H9 (cell line): ENCODE measurements around the gene MAGEB5. TPM values are rescaled to one million over a fixed set of nuclear protein-coding genes. Genes with fewer than 3 reads are reported as not detected.

Experiments
- DNase-seq: peaks from one replicate; pipeline ENCODE4 v3.0.0-alpha.2; 2017
- H2AFZ ChIP-seq: one replicate; pipeline ENCODE4 v1.6.1; 2013; ENCODE audit warnings: mild to moderate bottlenecking, low read length, control low read depth, moderate library complexity
- H2AK5ac ChIP-seq: 2 replicates; pipeline ENCODE4 v1.6.1; 2013; ENCODE audit warnings: low read length, control low read depth, mixed read lengths; ENCODE audit not compliant: insufficient read length
- H2BK120ac ChIP-seq: one replicate; pipeline ENCODE4 v1.6.1; 2013; ENCODE audit warnings: low read depth, mild to moderate bottlenecking, low read length, control low read depth, inconsistent platforms; ENCODE audit not compliant: poor library complexity, severe bottlenecking
- H2BK12ac ChIP-seq: 2 replicates; pipeline ENCODE4 v1.6.1; 2013; ENCODE audit warnings: low read length, control low read depth, mixed read lengths, low read depth; ENCODE audit not compliant: insufficient read length
- H2BK15ac ChIP-seq: 2 replicates; pipeline ENCODE4 v1.6.1; 2013; ENCODE audit warnings: low read depth, low read length, control low read depth
- H2BK20ac ChIP-seq: one replicate; pipeline ENCODE4 v1.6.1; 2013; ENCODE audit warnings: low read depth, mild to moderate bottlenecking, low read length, control low read depth, inconsistent platforms; ENCODE audit not compliant: poor library complexity, severe bottlenecking
- H2BK5ac ChIP-seq: 2 replicates; pipeline ENCODE4 v1.6.1; 2013; ENCODE audit warnings: low read length, control low read depth, mixed read lengths; ENCODE audit not compliant: insufficient read length
- H3K14ac ChIP-seq: 2 replicates; pipeline ENCODE4 v1.6.1; 2013; ENCODE audit warnings: low read length, control low read depth; ENCODE audit not compliant: insufficient read depth
- H3K18ac ChIP-seq: 2 replicates; pipeline ENCODE4 v1.6.1; 2013; ENCODE audit warnings: low read depth, mild to moderate bottlenecking, mixed read lengths, low read length, control low read depth; ENCODE audit not compliant: insufficient read length
- H3K23ac ChIP-seq: 2 replicates; pipeline ENCODE4 v1.6.1; 2013; ENCODE audit warnings: low read length, control low read depth, mixed read lengths, low read depth; ENCODE audit not compliant: insufficient read length
- H3K23me2 ChIP-seq: 2 replicates; pipeline ENCODE4 v1.6.1; 2013; ENCODE audit warnings: low read depth, mild to moderate bottlenecking, mixed read lengths, low read length, control low read depth; ENCODE audit not compliant: insufficient read length, poor library complexity, severe bottlenecking
- H3K27ac ChIP-seq: 2 replicates; pipeline ENCODE4 v1.5.1; 2013; ENCODE audit warnings: low read length, control low read depth, mixed read lengths, low read depth; ENCODE audit not compliant: insufficient read length
- H3K27me3 ChIP-seq: 2 replicates; pipeline ENCODE4 v1.6.1; 2013; ENCODE audit warnings: low read length, control low read depth, inconsistent platforms; ENCODE audit not compliant: insufficient read depth
- H3K4ac ChIP-seq: 2 replicates; pipeline ENCODE4 v1.6.1; 2013; ENCODE audit warnings: low read depth, mild to moderate bottlenecking, control low read depth, inconsistent platforms, low read length, moderate library complexity
- H3K4me1 ChIP-seq: 2 replicates; pipeline ENCODE4 v1.6.1; 2013; ENCODE audit warnings: low read length, control low read depth, inconsistent platforms; ENCODE audit not compliant: insufficient read depth
- H3K4me2 ChIP-seq: 2 replicates; pipeline ENCODE4 v1.6.1; 2013; ENCODE audit warnings: low read length, control low read depth, mixed read lengths; ENCODE audit not compliant: insufficient read length, insufficient read depth
- H3K56ac ChIP-seq: 2 replicates; pipeline ENCODE4 v1.6.1; 2013; ENCODE audit warnings: low read depth, mild to moderate bottlenecking, mixed read lengths, low read length, control low read depth; ENCODE audit not compliant: insufficient read length
- H3K79me1 ChIP-seq: 2 replicates; pipeline ENCODE4 v1.6.1; 2013; ENCODE audit warnings: low read depth, mild to moderate bottlenecking, moderate library complexity, low read length, control low read depth, inconsistent platforms; ENCODE audit not compliant: insufficient read depth, poor library complexity, severe bottlenecking
- H3K79me2 ChIP-seq: 2 replicates; pipeline ENCODE4 v1.6.1; 2013; ENCODE audit warnings: low read length, control low read depth, inconsistent platforms; ENCODE audit not compliant: insufficient read depth
- H3K9ac ChIP-seq: 2 replicates; pipeline ENCODE4 v1.6.1; 2013; ENCODE audit warnings: low read length, control low read depth, mixed read lengths; ENCODE audit not compliant: insufficient read length; ENCODE audit errors: extremely low read depth
- H3K9me3 ChIP-seq: one replicate; pipeline ENCODE4 v1.6.1; 2013; ENCODE audit warnings: low read depth, low read length, inconsistent platforms; ENCODE audit not compliant: control insufficient read depth
- H3T11ph ChIP-seq: one replicate; pipeline ENCODE4 v1.6.1; 2013; ENCODE audit warnings: mild to moderate bottlenecking, low read length, control low read depth, inconsistent platforms
- H4K20me1 ChIP-seq: one replicate; pipeline ENCODE4 v1.6.1; 2013; ENCODE audit not compliant: control insufficient read depth, insufficient read length, insufficient read depth
- H4K5ac ChIP-seq: 2 replicates; pipeline ENCODE4 v1.6.1; 2013; ENCODE audit warnings: low read depth, mild to moderate bottlenecking, mixed read lengths, low read length, control low read depth; ENCODE audit not compliant: insufficient read length
- H4K8ac ChIP-seq: replicated peaks from 2 replicates; pipeline ENCODE4 v1.6.1; 2013; ENCODE audit warnings: low read length, control low read depth, mixed read lengths, low read depth; ENCODE audit not compliant: insufficient read length
- H4K91ac ChIP-seq: 2 replicates; pipeline ENCODE4 v1.6.1; 2013; ENCODE audit warnings: low read depth, mild to moderate bottlenecking, moderate library complexity, mixed read lengths, low read length, control low read depth; ENCODE audit not compliant: insufficient read length
- H3K27ac Mint-ChIP-seq, 3 experiments: 2 replicates in 2 of 3; 3 replicates in 1 of 3; pipeline ENCODE4 v1.8.0; 2020 to 2021; ENCODE audit warnings: mixed read lengths in 3 of 3, mild to moderate bottlenecking in 1 of 3, moderate library complexity in 1 of 3
- H3K27me3 Mint-ChIP-seq: 2 replicates; pipeline ENCODE4 v1.8.0; 2021; ENCODE audit warnings: low read depth, mild to moderate bottlenecking, moderate library complexity, mixed read lengths
- H3K36me3 Mint-ChIP-seq, 3 experiments: 2 replicates in 2 of 3; 3 replicates in 1 of 3; pipeline ENCODE4 v1.8.0; 2020 to 2021; ENCODE audit warnings: low read depth in 3 of 3, mixed read lengths in 3 of 3; ENCODE audit not compliant: insufficient read depth in 1 of 3
- H3K4me1 Mint-ChIP-seq, 2 experiments: 2 replicates each; pipeline ENCODE4 v1.8.0; 2020; ENCODE audit warnings: mixed read lengths in 2 of 2
- H3K4me3 Mint-ChIP-seq, 2 experiments: 2 replicates in 1 of 2; 3 replicates in 1 of 2; pipeline ENCODE4 v1.8.0; 2020 to 2021; ENCODE audit warnings: mild to moderate bottlenecking in 2 of 2, mixed read lengths in 2 of 2, moderate library complexity in 1 of 2
- H3K9me3 Mint-ChIP-seq, 2 experiments: 2 replicates in 1 of 2; 3 replicates in 1 of 2; pipeline ENCODE4 v1.8.0; 2020; ENCODE audit warnings: mild to moderate bottlenecking in 2 of 2, mixed read lengths in 2 of 2, moderate library complexity in 1 of 2
- WGBS: extraction: QIAGEN DNeasy Blood & Tissue Kit; methylation state at CpG from one replicate; pipeline ENCODE4 v1.1.7; 2013; ENCODE audit warnings: missing lambda C conversion rate, low lambda C conversion rate, mixed read lengths; ENCODE audit not compliant: insufficient read length; ENCODE audit errors: extremely low coverage; 5-methylcytosine and 5-hydroxymethylcytosine counted together
- total RNA-seq: library from RNA; stranded (reverse); gene quantifications from 2 replicates; pipeline ENCODE4 v1.2.1, GENCODE V29; 2021
- TF ChIP-seq, protein P1 (sequence below): fragments of 200-600 bp; sonication (generic); conservative IDR thresholded peaks from 3 replicates; pipeline ENCODE4 v1.8.0; 2021; ENCODE audit warnings: antibody characterized with exemption, mild to moderate bottlenecking

Gene MAGEB5
- total RNA-seq, 1 experiment from 2014 or later = not detected

DNA sequence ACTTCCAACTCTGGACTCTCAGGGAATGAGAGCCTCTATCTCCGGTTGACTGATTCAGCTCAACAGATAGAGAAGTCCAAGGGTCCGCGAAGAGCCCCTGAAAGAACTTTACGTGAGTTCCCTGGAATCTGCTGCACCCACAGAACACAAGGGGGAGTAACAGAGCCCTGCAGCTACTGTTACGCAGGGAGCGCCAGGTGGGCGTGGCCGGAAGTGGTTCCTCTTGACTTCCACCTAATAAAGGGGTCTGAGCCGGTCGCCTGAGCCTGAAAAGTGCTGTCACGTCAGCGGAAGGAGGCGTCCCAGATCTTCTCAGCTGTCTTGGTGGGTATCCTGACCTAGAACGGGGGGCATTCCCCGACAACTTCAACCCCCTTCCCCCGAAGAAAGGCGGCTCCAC is 23.8 kb upstream of the MAGEB5 start, which contains the start of gene MAGEB6:
MAGEB6 (plus strand) TSS at position 237 of the 400 bp plus-strand sequence. CDS start 1,407 bp downstream, outside the sequence.
- peaks cover 0 to 10% (median 4%) of the 10 kb centered on the region in 3 experiments; a peak in 2 of 7 replicates for H3K36me3 Mint-ChIP-seq
- no peaks in the 10 kb centered on the region for H3K79me2 ChIP-seq
- H2BK12ac ChIP-seq = no peak within 1 kb of the TSS
- H3T11ph ChIP-seq = no peak within 1 kb of the TSS
- no peak within 1 kb of the TSS for H3K4me3 Mint-ChIP-seq
- H3K14ac ChIP-seq = no peak within 1 kb of the TSS
- no peaks in the 10 kb centered on the region for H3K4me1 ChIP-seq
- H2BK120ac ChIP-seq = no peak within 1 kb of the TSS
- no peaks in the 10 kb centered on the region; the same call in 1 of the 2 replicates for H3K27me3 Mint-ChIP-seq
- no peak within 1 kb of the TSS for H3K23ac ChIP-seq
- H4K8ac ChIP-seq = no peak within 1 kb of the TSS
- H2AFZ ChIP-seq = no peak within 1 kb of the TSS
- H3K9me3 ChIP-seq = peaks cover 4% of the 10 kb centered on the region
- peak; percentile 26 for DNase-seq
- no peak within 1 kb of the TSS for H4K5ac ChIP-seq
- H4K20me1 ChIP-seq = no peaks in the 10 kb centered on the region
- H3K9ac ChIP-seq = no peak within 1 kb of the TSS
- H3K4me1 Mint-ChIP-seq = no peaks in the 10 kb centered on the region
- H2BK20ac ChIP-seq = no peak within 1 kb of the TSS
- no CpG with 5 or more reads among the region's 17 CpGs for WGBS
- no peaks in the 10 kb centered on the region for H3K23me2 ChIP-seq
- no peaks in the 10 kb centered on the region for H3K79me1 ChIP-seq
- no peak within 1 kb of the TSS for H3K27ac ChIP-seq
- no peak within 1 kb of the TSS for H4K91ac ChIP-seq
- no peak within 1 kb of the TSS for H2BK5ac ChIP-seq
- TF ChIP-seq, protein P1, sequence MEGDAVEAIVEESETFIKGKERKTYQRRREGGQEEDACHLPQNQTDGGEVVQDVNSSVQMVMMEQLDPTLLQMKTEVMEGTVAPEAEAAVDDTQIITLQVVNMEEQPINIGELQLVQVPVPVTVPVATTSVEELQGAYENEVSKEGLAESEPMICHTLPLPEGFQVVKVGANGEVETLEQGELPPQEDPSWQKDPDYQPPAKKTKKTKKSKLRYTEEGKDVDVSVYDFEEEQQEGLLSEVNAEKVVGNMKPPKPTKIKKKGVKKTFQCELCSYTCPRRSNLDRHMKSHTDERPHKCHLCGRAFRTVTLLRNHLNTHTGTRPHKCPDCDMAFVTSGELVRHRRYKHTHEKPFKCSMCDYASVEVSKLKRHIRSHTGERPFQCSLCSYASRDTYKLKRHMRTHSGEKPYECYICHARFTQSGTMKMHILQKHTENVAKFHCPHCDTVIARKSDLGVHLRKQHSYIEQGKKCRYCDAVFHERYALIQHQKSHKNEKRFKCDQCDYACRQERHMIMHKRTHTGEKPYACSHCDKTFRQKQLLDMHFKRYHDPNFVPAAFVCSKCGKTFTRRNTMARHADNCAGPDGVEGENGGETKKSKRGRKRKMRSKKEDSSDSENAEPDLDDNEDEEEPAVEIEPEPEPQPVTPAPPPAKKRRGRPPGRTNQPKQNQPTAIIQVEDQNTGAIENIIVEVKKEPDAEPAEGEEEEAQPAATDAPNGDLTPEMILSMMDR = peak; percentile 20; the same call in 1 of the 3 replicates
- H3K27me3 ChIP-seq = no peaks in the 10 kb centered on the region
- peaks cover 56 to 59% of the 10 kb centered on the region in 2 experiments for H3K9me3 Mint-ChIP-seq
- H3K18ac ChIP-seq = no peak within 1 kb of the TSS
- H2AK5ac ChIP-seq = no peak within 1 kb of the TSS
- H2BK15ac ChIP-seq = no peak within 1 kb of the TSS
- no peak within 1 kb of the TSS for H3K56ac ChIP-seq
- no peak within 1 kb of the TSS for H3K4me2 ChIP-seq
- no peak within 1 kb of the TSS; a peak in 1 of 7 replicates for H3K27ac Mint-ChIP-seq
- H3K4ac ChIP-seq = no peak within 1 kb of the TSS
